Colonic mucosa (tissue), 4 donors: Measurements from ENCODE around the gene INO80. TPM values are rescaled to one million over a fixed set of nuclear protein-coding genes. Genes with fewer than 3 reads are reported as not detected.

Source experiments
- DNase-seq: peaks from one replicate; pipeline ENCODE4 v3.0.0-alpha.2; 2020
- H3K27ac ChIP-seq: fragments of 200-600 bp; one replicate; pipeline ENCODE4 v1.8.0; 2021
- H3K27me3 ChIP-seq: fragments of 200-600 bp; one replicate; pipeline ENCODE4 v1.8.0; 2021
- H3K36me3 ChIP-seq: fragments of 200-600 bp; one replicate; pipeline ENCODE4 v1.8.0; 2021
- H3K4me1 ChIP-seq: fragments of 200-600 bp; one replicate; pipeline ENCODE4 v1.8.0; 2021; ENCODE audit warnings: mild to moderate bottlenecking
- H3K4me3 ChIP-seq: fragments of 200-600 bp; one replicate; pipeline ENCODE4 v1.8.0; 2021
- H3K9ac ChIP-seq, 2 donors: one replicate each; pipeline ENCODE4 v1.7.0; 2013; ENCODE audit warnings: control low read depth in 2 of 2, low read depth in 2 of 2, low read length in 2 of 2
- H3K9me3 ChIP-seq: fragments of 200-600 bp; one replicate; pipeline ENCODE4 v1.8.0; 2021
- intact Hi-C: fragments of 100-400 bp; cut with DNase I; formaldehyde crosslinking; loops from one replicate; pipeline ENCODE4 v1.14.1; 2022
- total RNA-seq, 2 donors: library from RNA; stranded (reverse); fragmentation: NEBNext Ultra II Directional in 1 of 2; extraction: Animal tissue kit (Norgen Biotek cat#: 25700) in 1 of 2; gene quantifications; one replicate each; pipeline ENCODE4 v1.2.1, GENCODE V29; 2021
- TF ChIP-seq, protein P1 (sequence below): fragments of 200-600 bp; IDR thresholded peaks from one replicate; pipeline ENCODE4 v1.8.0; 2022; ENCODE audit warnings: antibody characterized with exemption, mild to moderate bottlenecking
- donor health status: healthy.
- donor health status: DM: no; HTN: no; CAD: no.
- donor health status: DM: no; HTN: no; CAD: no.

Gene INO80
- total RNA-seq, 2 donors from 2014 or later = 17.6 to 27.4 TPM

- H3K4me3 ChIP-seq = no peak overlapping the region
- no peak overlapping the region for H3K9ac ChIP-seq
- H3K4me1 ChIP-seq = peaks cover 12% of the 10 kb centered on the region
- no peak for DNase-seq
- no peaks in the 10 kb centered on the region for H3K9me3 ChIP-seq
- H3K36me3 ChIP-seq = no peaks in the 10 kb centered on the region
- intact Hi-C loops = no loop called here
- H3K27me3 ChIP-seq = no peaks in the 10 kb centered on the region
- no peak overlapping the region for H3K27ac ChIP-seq
- TF ChIP-seq, protein P1, sequence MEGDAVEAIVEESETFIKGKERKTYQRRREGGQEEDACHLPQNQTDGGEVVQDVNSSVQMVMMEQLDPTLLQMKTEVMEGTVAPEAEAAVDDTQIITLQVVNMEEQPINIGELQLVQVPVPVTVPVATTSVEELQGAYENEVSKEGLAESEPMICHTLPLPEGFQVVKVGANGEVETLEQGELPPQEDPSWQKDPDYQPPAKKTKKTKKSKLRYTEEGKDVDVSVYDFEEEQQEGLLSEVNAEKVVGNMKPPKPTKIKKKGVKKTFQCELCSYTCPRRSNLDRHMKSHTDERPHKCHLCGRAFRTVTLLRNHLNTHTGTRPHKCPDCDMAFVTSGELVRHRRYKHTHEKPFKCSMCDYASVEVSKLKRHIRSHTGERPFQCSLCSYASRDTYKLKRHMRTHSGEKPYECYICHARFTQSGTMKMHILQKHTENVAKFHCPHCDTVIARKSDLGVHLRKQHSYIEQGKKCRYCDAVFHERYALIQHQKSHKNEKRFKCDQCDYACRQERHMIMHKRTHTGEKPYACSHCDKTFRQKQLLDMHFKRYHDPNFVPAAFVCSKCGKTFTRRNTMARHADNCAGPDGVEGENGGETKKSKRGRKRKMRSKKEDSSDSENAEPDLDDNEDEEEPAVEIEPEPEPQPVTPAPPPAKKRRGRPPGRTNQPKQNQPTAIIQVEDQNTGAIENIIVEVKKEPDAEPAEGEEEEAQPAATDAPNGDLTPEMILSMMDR = no peak
Measured at GRCh38 chr15:40958723-40959122, 157.4 kb downstream of the INO80 start.

GRCh38 chr15:40958146-40958545 lies 157.9 kb downstream of the INO80 start:
- DNase-seq = no peak
- H3K4me1 ChIP-seq = peaks cover 14% of the 10 kb centered on the region
- TF ChIP-seq, protein P1 = no peak

DNA sequence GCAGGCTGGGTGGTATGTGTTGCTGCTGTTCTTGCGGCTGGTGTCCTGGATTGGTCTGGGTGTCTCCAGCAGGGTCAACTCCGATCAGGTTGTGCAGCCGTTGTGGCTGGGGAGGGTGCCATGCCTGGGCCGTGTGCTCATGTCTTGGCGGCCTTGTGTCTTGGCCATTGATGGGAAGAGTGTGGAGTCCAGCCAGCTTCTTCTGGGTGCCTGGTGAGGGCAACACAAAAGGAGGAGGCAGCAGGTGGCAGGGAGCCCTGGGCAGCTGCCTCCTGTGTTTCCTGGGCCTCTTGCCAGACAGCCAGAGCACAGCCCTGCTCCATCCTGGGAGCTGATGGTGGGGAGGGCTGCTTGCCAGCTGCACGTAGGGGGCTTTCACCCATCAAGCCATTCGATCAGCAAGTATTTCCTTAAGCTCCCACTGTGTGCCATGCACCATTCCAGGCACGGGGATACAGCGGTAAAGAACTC lies 158.5 kb downstream of the INO80 start:
- DNase-seq = peak; percentile 58
- Histone ChIP-seq H3K9ac (no peak overlapping the region), H3K4me3 (no peak overlapping the region), H3K27ac (no peak overlapping the region), H3K4me1 (peaks cover 14% of the 10 kb centered on the region), H3K27me3 (no peaks in the 10 kb centered on the region), H3K36me3 (no peaks in the 10 kb centered on the region), H3K9me3 (no peaks in the 10 kb centered on the region)
- intact Hi-C loops = no loop called here
- TF ChIP-seq, protein P1 = no peak

More at GRCh38 chr15:40958146-40958545, 157.9 kb downstream of the INO80 start:
- Histone ChIP-seq H3K9me3 (no peaks in the 10 kb centered on the region), H3K27ac (no peak overlapping the region), H3K27me3 (no peaks in the 10 kb centered on the region), H3K36me3 (no peaks in the 10 kb centered on the region), H3K9ac (no peak overlapping the region), H3K4me3 (no peak overlapping the region)
- intact Hi-C loops = no loop called here

DNA sequence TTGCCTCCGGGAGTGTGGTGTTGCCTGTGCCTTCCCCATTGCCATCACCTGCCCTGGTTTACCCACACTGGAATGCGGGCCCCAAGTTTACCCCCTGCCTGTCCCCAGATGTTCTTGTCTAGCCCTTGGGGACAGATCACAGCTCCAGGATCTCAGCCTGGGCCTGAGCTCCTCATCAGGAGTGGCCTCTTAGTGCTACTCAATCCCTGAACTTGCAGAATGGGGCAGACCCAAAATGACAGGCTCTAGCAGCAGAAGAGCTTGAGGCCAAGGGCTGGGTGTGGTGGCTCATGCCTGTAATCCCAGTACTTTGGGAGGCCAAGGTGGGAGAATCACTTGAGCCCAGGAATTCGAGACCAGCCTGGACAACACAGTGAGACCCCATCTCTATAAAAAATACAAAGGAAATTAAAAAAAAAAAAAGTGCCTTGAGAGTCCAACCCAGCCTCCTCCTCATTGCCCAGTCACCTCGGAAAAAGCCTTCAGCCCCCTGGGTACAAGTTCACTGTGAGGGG lies 159.0 kb downstream of the INO80 start:
- H3K9me3 ChIP-seq = no peaks in the 10 kb centered on the region
- no peak overlapping the region for H3K27ac ChIP-seq
- no peak overlapping the region for H3K4me3 ChIP-seq
- TF ChIP-seq, protein P1 = no peak
- no peak for DNase-seq
- H3K4me1 ChIP-seq = peaks cover 14% of the 10 kb centered on the region
- H3K36me3 ChIP-seq = no peaks in the 10 kb centered on the region
- H3K9ac ChIP-seq = no peak overlapping the region
- H3K27me3 ChIP-seq = no peaks in the 10 kb centered on the region
- intact Hi-C loops = no loop called here

- intact Hi-C loops = no loop called here
- H3K36me3 ChIP-seq = no peaks in the 10 kb centered on the region
- TF ChIP-seq, protein P1 = no peak
- H3K27me3 ChIP-seq = no peaks in the 10 kb centered on the region
- no peak overlapping the region for H3K4me3 ChIP-seq
- no peaks in the 10 kb centered on the region for H3K9me3 ChIP-seq
- DNase-seq = no peak
- H3K4me1 ChIP-seq = peaks cover 14% of the 10 kb centered on the region
- no peak overlapping the region for H3K27ac ChIP-seq
- H3K9ac ChIP-seq = peak overlapping the region in 1 of 2 donors; percentile 6
Measured at GRCh38 chr15:40956541-40956982, 159.5 kb downstream of the INO80 start.
